Liver (tissue), 9 donors: ENCODE measurements around the gene FKBP1A. TPM values are rescaled to one million over a fixed set of nuclear protein-coding genes. Genes with fewer than 3 reads are reported as not detected.

Experiments used
- DNase-seq: peaks from one replicate; pipeline ENCODE4 v3.0.0-alpha.2; 2017; ENCODE audit warnings: low spot score
- H3K27ac ChIP-seq, 2 donors: one replicate each; pipeline ENCODE4 v1.7.0; 2013; ENCODE audit warnings: inconsistent platforms in 2 of 2, low read length in 2 of 2, control low read depth in 1 of 2, low read depth in 1 of 2, mild to moderate bottlenecking in 1 of 2
- H3K27me3 ChIP-seq, 4 donors: one replicate each; pipeline versions ENCODE4 v1.6.1 to v1.7.0; 2013; ENCODE audit warnings: low read length in 3 of 4, inconsistent platforms in 1 of 4, mild to moderate bottlenecking in 1 of 4, moderate library complexity in 1 of 4; ENCODE audit not compliant: control insufficient read depth in 4 of 4, insufficient read depth in 4 of 4
- H3K36me3 ChIP-seq, 4 donors: one replicate each; pipeline versions ENCODE4 v1.6.1 to v1.7.0; 2013; ENCODE audit warnings: low read length in 3 of 4, mild to moderate bottlenecking in 3 of 4, low read depth in 1 of 4, moderate library complexity in 1 of 4; ENCODE audit not compliant: control insufficient read depth in 4 of 4, insufficient read depth in 3 of 4
- H3K4me1 ChIP-seq, 4 donors: one replicate each; pipeline versions ENCODE4 v1.6.1 to v1.7.0; 2013; ENCODE audit warnings: low read length in 3 of 4, mild to moderate bottlenecking in 3 of 4, moderate library complexity in 1 of 4; ENCODE audit not compliant: control insufficient read depth in 4 of 4, insufficient read depth in 4 of 4
- H3K4me3 ChIP-seq, 3 donors: one replicate each; pipeline versions ENCODE4 v1.6.1 to v1.7.0; 2013; ENCODE audit warnings: low read length in 3 of 3, control low read depth in 1 of 3, low read depth in 1 of 3, mild to moderate bottlenecking in 1 of 3
- H3K9ac ChIP-seq, 2 donors: one replicate each; pipeline ENCODE4 v1.7.0; 2013; ENCODE audit warnings: low read length in 2 of 2, mild to moderate bottlenecking in 2 of 2, moderate library complexity in 2 of 2, control low read depth in 1 of 2, low read depth in 1 of 2
- H3K9me3 ChIP-seq, 4 donors: one replicate each; pipeline versions ENCODE4 v1.6.1 to v1.7.0; 2013; ENCODE audit warnings: low read length in 3 of 4; ENCODE audit not compliant: control insufficient read depth in 4 of 4
- ATF3 ChIP-seq: IDR thresholded peaks from 2 replicates; pipeline ENCODE4 v1.6.1; 2016; ENCODE audit warnings: antibody characterized with exemption
- CTCF ChIP-seq: fragments of 150-350 bp; IDR thresholded peaks from 2 replicates; pipeline ENCODE4 v1.5.1; 2017; ENCODE audit warnings: improper control_type of control experiment, low read depth, low read length; ENCODE audit not compliant: missing input control
- EGR1 ChIP-seq, 2 donors: IDR thresholded peaks; 2 replicates each; pipeline ENCODE4 v1.6.1; 2016 to 2018; ENCODE audit warnings: antibody characterized with exemption in 2 of 2, low read depth in 2 of 2
- FOXA1 ChIP-seq: IDR thresholded peaks from 2 replicates; pipeline ENCODE4 v1.6.1; 2016; ENCODE audit warnings: antibody characterized with exemption
- FOXA2 ChIP-seq: IDR thresholded peaks from 2 replicates; pipeline ENCODE4 v1.6.1; 2016; ENCODE audit warnings: antibody characterized with exemption
- GABPA ChIP-seq, 2 donors: IDR thresholded peaks in 1 of 2; conservative IDR thresholded peaks in 1 of 2; 2 replicates each; pipeline ENCODE4 v1.6.1; 2016; ENCODE audit warnings: antibody characterized with exemption in 2 of 2, mild to moderate bottlenecking in 1 of 2, moderate library complexity in 1 of 2
- HNF4A ChIP-seq, 2 donors: conservative IDR thresholded peaks; 2 replicates each; pipeline ENCODE4 v1.6.1; 2016; ENCODE audit warnings: antibody characterized with exemption in 2 of 2, mild to moderate bottlenecking in 2 of 2
- HNF4G ChIP-seq: IDR thresholded peaks from 2 replicates; pipeline ENCODE4 v1.6.1; 2016; ENCODE audit warnings: antibody characterized with exemption
- JUND ChIP-seq, 2 donors: IDR thresholded peaks; 2 replicates each; pipeline ENCODE4 v1.6.1; 2016; ENCODE audit warnings: antibody characterized with exemption in 2 of 2
- MAX ChIP-seq: IDR thresholded peaks from 2 replicates; pipeline ENCODE4 v1.6.1; 2016; ENCODE audit warnings: antibody characterized with exemption
- NR2F2 ChIP-seq: IDR thresholded peaks from 2 replicates; pipeline ENCODE4 v1.6.1; 2016; ENCODE audit warnings: antibody characterized with exemption
- RAD21 ChIP-seq, 2 donors: IDR thresholded peaks; 2 replicates each; pipeline ENCODE4 v1.6.1; 2016; ENCODE audit warnings: antibody characterized with exemption in 2 of 2, mild to moderate bottlenecking in 2 of 2
- REST ChIP-seq: IDR thresholded peaks from 2 replicates; pipeline ENCODE4 v1.6.1; 2016; ENCODE audit warnings: antibody characterized with exemption, mild to moderate bottlenecking
- RXRA ChIP-seq, 2 donors: IDR thresholded peaks; 2 replicates each; pipeline ENCODE4 v1.6.1; 2017 to 2018; ENCODE audit warnings: antibody characterized with exemption in 2 of 2, mild to moderate bottlenecking in 1 of 2
- SP1 ChIP-seq: IDR thresholded peaks from 2 replicates; pipeline ENCODE4 v1.6.1; 2018; ENCODE audit warnings: antibody characterized with exemption, mild to moderate bottlenecking
- TAF1 ChIP-seq: conservative IDR thresholded peaks from 2 replicates; pipeline ENCODE4 v1.6.1; 2016; ENCODE audit warnings: antibody characterized with exemption, mild to moderate bottlenecking
- YY1 ChIP-seq: IDR thresholded peaks from 2 replicates; pipeline ENCODE4 v1.6.1; 2016; ENCODE audit warnings: antibody characterized with exemption, mild to moderate bottlenecking
- ZBTB33 ChIP-seq: IDR thresholded peaks from 2 replicates; pipeline ENCODE4 v1.6.1; 2016; ENCODE audit warnings: antibody characterized with exemption
- WGBS: extraction: QIAGEN DNeasy Blood & Tissue Kit; methylation state at CpG from one replicate; pipeline ENCODE4 v1.1.7; 2013; 5-methylcytosine and 5-hydroxymethylcytosine counted together
- polyA plus RNA-seq, 2 donors: library from polyadenylated mRNA; stranded (reverse) in 1 of 2; unstranded in 1 of 2; fragments of 200-250 nt in 1 of 2; fragments of >200 nt in 1 of 2; fragmentation: Nextera tagmentation in 1 of 2; extraction: Ambion mirVana in 1 of 2; gene quantifications; one replicate each; pipeline versions ENCODE4 v1.2.1 to v1.2.3, GENCODE V29; 2013 to 2015
- total RNA-seq, 2 donors: library from RNA; depleted of rRNA; stranded (reverse); fragments of >200 nt; gene quantifications; one replicate each; pipeline ENCODE4 v1.2.3, GENCODE V29; 2014
- donor health status: healthy.
- donor health status: healthy.
- donor health status: healthy.
- donor health status: healthy.
- donor health status: healthy.

FKBP1A gene
- total RNA-seq (10 to 100 TPM; 49.3 to 50.0 TPM), polyA plus RNA-seq (100 to 1,000 TPM; 104 to 114 TPM)

- Histone ChIP-seq H3K9me3 (no peaks in the 10 kb centered on the region), H3K27me3 (no peaks in the 10 kb centered on the region), H3K9ac (peak within 1 kb of the TSS; percentile 66 to 91), H3K4me1 (peaks cover 3 to 46% (median 26%) of the 10 kb centered on the region in 4 donors), H3K27ac (peak within 1 kb of the TSS; percentile 81 to 83), H3K36me3 (no peaks in the 10 kb centered on the region), H3K4me3 (peak within 1 kb of the TSS; percentile 89 to 97 (median 91))
- WGBS: under 1% methylated on average over 79 of the region's 79 CpGs
- peak; percentile 84 for TF ChIP-seq MAX
- TF ChIP-seq FOXA2: no peak
- TF ChIP-seq YY1: no peak
- TF ChIP-seq RXRA (IDR thresholded peaks at IDR 0.05): peak; percentile 10 to 13
- peak in 1 of 2 donors; percentile 3 for TF ChIP-seq HNF4A (conservative IDR thresholded peaks at IDR 0.05)
- TF ChIP-seq FOXA1: no peak
- TF ChIP-seq JUND (IDR thresholded peaks at IDR 0.05): no peak
- peak; percentile 16 for TF ChIP-seq TAF1
- peak; percentile 17 for TF ChIP-seq CTCF
- TF ChIP-seq REST: peak; percentile 59
- TF ChIP-seq HNF4G: no peak
- TF ChIP-seq NR2F2: peak; percentile 79
- no peak for TF ChIP-seq ZBTB33
- TF ChIP-seq ATF3: no peak
- TF ChIP-seq GABPA (IDR thresholded peaks at IDR 0.05 in 1 of 2, conservative IDR thresholded peaks at IDR 0.05 in 1 of 2): peak; percentile 87 to 95
- TF ChIP-seq RAD21 (IDR thresholded peaks at IDR 0.05): peak; percentile 36 to 60
- peak; percentile 92 to 97 for TF ChIP-seq EGR1 (IDR thresholded peaks at IDR 0.05; ENCODE audit: low read depth in 2 of 2)
- TF ChIP-seq SP1: peak; percentile 71
- peak; percentile 90 for DNase-seq
Measured at GRCh38 chr20:1392693-1393506, at the start of gene FKBP1A. FKBP1A (minus strand) TSS chr20:1393054; CDS start chr20:1392998, 56 bp downstream.
